PC-3 (cell line): Measurements from ENCODE around the gene VNN1.

Experiments
- CTCF ChIP-seq: fragments of 300-600 bp; sonication (generic); conservative IDR thresholded peaks from 2 replicates; pipeline ENCODE4 v1.5.1; 2017; ENCODE audit warnings: antibody characterized with exemption, low read depth, mild to moderate bottlenecking, low read length
- EZH2 ChIP-seq: fragments of 300-600 bp; sonication (generic); IDR thresholded peaks from one replicate; pipeline ENCODE4 v1.6.1; 2017; ENCODE audit warnings: antibody characterized with exemption, mild to moderate bottlenecking, low read length; ENCODE audit not compliant: unreplicated experiment

GRCh38 chr6:132746048-132746447 is 32.2 kb upstream of the VNN1 start:
- TF ChIP-seq CTCF (no peak), EZH2 (no peak)
